ENCODE measurements around the gene NFE2L3.

The NFE2L3 gene

GRCh38 chr7:26151953-26152781 lies at the start of gene NFE2L3:
Gene NFE2L3 (plus strand): TSS chr7:26152198. CDS start chr7:26152499, 301 bp downstream.
- H3K27ac ChIP-seq (ENCODE audit: low read length): peak within 1 kb of the TSS; percentile 99
- no peaks in the 10 kb centered on the region for H3K36me3 ChIP-seq (replicated peaks; ENCODE audit: low read depth, low read length)
- H3K9me3 ChIP-seq (ENCODE audit: insufficient read depth, low read length): no peaks in the 10 kb centered on the region
- H3K4me1 ChIP-seq (ENCODE audit: low read length): peaks cover 38% of the 10 kb centered on the region
- peak within 1 kb of the TSS; percentile 87 for H3K9ac ChIP-seq (ENCODE audit: low read length)
- no peak for TF ChIP-seq CTCF (IDR thresholded peaks at IDR 0.05; ENCODE audit: low read depth, low read length)
- TF ChIP-seq EZH2phosphoT487 (IDR thresholded peaks at IDR 0.05; ENCODE audit: low read depth): no peak
- H3K27me3 ChIP-seq (ENCODE audit: low read depth, low read length): no peaks in the 10 kb centered on the region
- H4K20me1 ChIP-seq (ENCODE audit: insufficient read depth, low read length): no peaks in the 10 kb centered on the region
- peak within 1 kb of the TSS; percentile 93 for H3K4me2 ChIP-seq (ENCODE audit: low read length)
- H3K4me3 ChIP-seq (ENCODE audit: low read length): peak within 1 kb of the TSS; percentile 81
- H3K79me2 ChIP-seq (ENCODE audit: low read length): peaks cover 51% of the 10 kb centered on the region
- H2AFZ ChIP-seq (ENCODE audit: low read depth, low read length): peak within 1 kb of the TSS; percentile 90; the same call in 1 of the 2 replicates

GRCh38 chr7:26103596-26103995 lies 48.4 kb upstream of the NFE2L3 start:
- TF ChIP-seq CTCF (IDR thresholded peaks at IDR 0.05; ENCODE audit: low read depth, low read length) (no peak), EZH2phosphoT487 (IDR thresholded peaks at IDR 0.05; ENCODE audit: low read depth) (no peak)
- Histone ChIP-seq H3K4me1 (ENCODE audit: low read length) (peaks cover 23% of the 10 kb centered on the region), H2AFZ (ENCODE audit: low read depth, low read length) (no peak overlapping the region), H3K79me2 (ENCODE audit: low read length) (peaks cover 6% of the 10 kb centered on the region), H3K27me3 (ENCODE audit: low read depth, low read length) (no peaks in the 10 kb centered on the region), H3K27ac (ENCODE audit: low read length) (0 out of 2 replicates have a peak overlapping the region, but pooled peaks have one; percentile 20), H3K4me3 (ENCODE audit: low read length) (no peak overlapping the region), H3K9ac (ENCODE audit: low read length) (no peak overlapping the region), H3K4me2 (ENCODE audit: low read length) (peak overlapping the region; percentile 25), H4K20me1 (ENCODE audit: insufficient read depth, low read length) (no peaks in the 10 kb centered on the region), H3K9me3 (ENCODE audit: insufficient read depth, low read length) (no peaks in the 10 kb centered on the region), H3K36me3 (replicated peaks; ENCODE audit: low read depth, low read length) (no peaks in the 10 kb centered on the region)

GRCh38 chr7:26105236-26105635 lies 46.8 kb upstream of the NFE2L3 start:
- H2AFZ ChIP-seq (ENCODE audit: low read depth, low read length): no peak overlapping the region
- H3K4me1 ChIP-seq (ENCODE audit: low read length): peaks cover 23% of the 10 kb centered on the region
- no peak overlapping the region for H3K4me2 ChIP-seq (ENCODE audit: low read length)
- no peaks in the 10 kb centered on the region for H3K36me3 ChIP-seq (replicated peaks; ENCODE audit: low read depth, low read length)
- H3K27ac ChIP-seq (ENCODE audit: low read length): no peak overlapping the region
- no peak overlapping the region for H3K4me3 ChIP-seq (ENCODE audit: low read length)
- no peak overlapping the region for H3K9ac ChIP-seq (ENCODE audit: low read length)
- H3K79me2 ChIP-seq (ENCODE audit: low read length): peaks cover 6% of the 10 kb centered on the region
- no peaks in the 10 kb centered on the region for H3K27me3 ChIP-seq (ENCODE audit: low read depth, low read length)
- no peaks in the 10 kb centered on the region for H3K9me3 ChIP-seq (ENCODE audit: insufficient read depth, low read length)
- H4K20me1 ChIP-seq (ENCODE audit: insufficient read depth, low read length): no peaks in the 10 kb centered on the region
- TF ChIP-seq CTCF (IDR thresholded peaks at IDR 0.05; ENCODE audit: low read depth, low read length) (no peak), EZH2phosphoT487 (IDR thresholded peaks at IDR 0.05; ENCODE audit: low read depth) (no peak)

DNA sequence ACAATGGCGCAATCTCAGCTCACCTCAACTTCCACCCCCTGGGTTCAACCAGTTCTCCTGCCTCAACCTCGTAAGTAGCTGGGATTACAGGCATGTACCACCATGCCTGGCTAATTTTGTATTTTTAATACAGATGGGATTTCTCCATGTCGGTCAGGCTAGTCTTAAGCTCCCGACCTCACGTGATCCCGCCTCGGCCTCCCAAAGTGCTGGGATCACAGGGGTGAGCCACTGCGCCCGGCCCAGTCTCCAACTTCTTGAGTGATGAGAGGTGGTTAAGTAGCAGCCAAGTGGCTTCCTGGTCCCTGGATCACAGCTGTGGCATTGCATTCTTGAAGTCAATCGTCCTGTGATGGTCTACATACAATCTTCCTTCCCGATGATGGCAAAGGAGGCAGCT lies 46.1 kb upstream of the NFE2L3 start:
- Histone ChIP-seq H3K27ac (ENCODE audit: low read length) (no peak overlapping the region), H2AFZ (ENCODE audit: low read depth, low read length) (no peak overlapping the region), H4K20me1 (ENCODE audit: insufficient read depth, low read length) (no peaks in the 10 kb centered on the region), H3K4me2 (ENCODE audit: low read length) (no peak overlapping the region), H3K4me1 (ENCODE audit: low read length) (peaks cover 17% of the 10 kb centered on the region), H3K4me3 (ENCODE audit: low read length) (no peak overlapping the region), H3K36me3 (replicated peaks; ENCODE audit: low read depth, low read length) (no peaks in the 10 kb centered on the region), H3K9me3 (ENCODE audit: insufficient read depth, low read length) (no peaks in the 10 kb centered on the region), H3K9ac (ENCODE audit: low read length) (no peak overlapping the region), H3K27me3 (ENCODE audit: low read depth, low read length) (no peaks in the 10 kb centered on the region), H3K79me2 (ENCODE audit: low read length) (peaks cover 6% of the 10 kb centered on the region)
- no peak for TF ChIP-seq EZH2phosphoT487 (IDR thresholded peaks at IDR 0.05; ENCODE audit: low read depth)
- no peak for TF ChIP-seq CTCF (IDR thresholded peaks at IDR 0.05; ENCODE audit: low read depth, low read length)

Data from OCI-LY3 (cell line).